Stimulated activated CD4-positive, alpha-beta T cell treated with anti-CD3 and anti-CD28 coated beads, Interleukin-12 subunit alpha, Interleukin-12 subunit beta, amount 100 ng/mL, for 4 hours (primary cell): ENCODE data around the gene PAH.
"Not testable (repeated sequence)": the region's sequence is repeated elsewhere in the genome, so short reads cannot be mapped to it uniquely, and the experiment has no call there.

Experiments used
- DNase-seq: peaks from one replicate; pipeline ENCODE4 v3.0.0-alpha.2; 2020

PAH gene

DNA sequence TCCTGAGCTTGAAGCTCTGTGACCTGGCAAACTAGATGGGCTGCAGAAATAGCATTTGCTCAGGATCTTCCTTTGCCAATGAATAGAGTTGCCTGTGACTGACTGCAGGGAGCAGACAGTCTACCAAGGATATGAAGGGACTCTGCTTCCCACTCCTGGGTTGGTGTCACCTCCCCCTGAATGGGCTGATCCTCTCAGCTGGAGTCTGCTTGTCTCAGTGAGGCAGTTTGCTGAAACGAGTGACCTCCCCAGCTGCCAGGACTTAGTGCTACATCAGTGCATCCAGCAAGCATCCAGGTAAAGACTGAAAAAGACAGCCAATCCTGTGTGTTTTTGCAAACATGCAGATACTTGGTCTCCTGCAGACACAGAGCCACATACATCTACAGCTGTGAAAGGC, 28.5 kb downstream of the PAH start:
- DNase-seq, result no peak

DNA sequence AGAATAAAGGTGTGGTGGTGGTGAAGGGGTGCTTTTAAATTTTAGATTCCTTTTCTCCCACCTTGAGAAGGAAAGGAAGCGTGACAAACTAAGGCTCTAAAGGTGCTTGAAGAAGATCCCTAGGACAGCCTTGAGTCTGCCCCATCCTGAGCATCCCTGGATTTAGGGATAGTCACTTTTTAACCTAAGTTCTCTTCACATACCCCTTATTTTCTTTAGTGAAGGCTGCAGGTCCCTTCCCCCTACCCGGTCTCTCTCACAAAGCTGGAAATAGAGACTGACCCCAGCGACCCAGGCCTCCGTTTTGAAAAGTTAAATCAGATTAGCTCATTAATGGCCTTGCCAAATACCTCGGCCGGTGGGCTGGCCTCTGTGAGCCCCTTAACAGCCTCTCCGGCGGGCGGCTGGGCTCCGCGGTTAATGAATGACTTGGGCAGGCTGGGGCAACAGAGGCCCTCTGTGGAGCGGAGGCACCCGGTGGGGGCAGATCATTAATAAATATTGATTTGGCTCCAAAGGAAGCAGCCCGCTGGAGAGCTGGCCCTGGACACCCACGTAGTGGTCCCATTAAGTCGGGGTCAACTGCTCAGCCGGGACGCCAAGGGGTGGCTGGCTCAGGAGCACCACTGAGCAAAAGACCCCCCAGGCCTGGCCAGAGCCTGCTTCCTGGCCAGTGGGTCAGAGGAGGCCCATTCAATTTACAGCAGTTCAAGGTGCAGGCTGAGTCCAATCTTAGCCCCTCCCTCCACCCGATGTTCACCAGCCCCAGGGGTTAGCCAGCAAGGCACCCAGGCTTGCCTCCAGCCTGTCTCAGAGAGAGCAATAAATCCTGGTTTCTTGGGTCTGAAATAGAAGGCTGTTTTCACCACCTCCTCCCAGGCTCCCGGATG, 31.8 kb downstream of the PAH start:
- DNase-seq, result no peak

DNA sequence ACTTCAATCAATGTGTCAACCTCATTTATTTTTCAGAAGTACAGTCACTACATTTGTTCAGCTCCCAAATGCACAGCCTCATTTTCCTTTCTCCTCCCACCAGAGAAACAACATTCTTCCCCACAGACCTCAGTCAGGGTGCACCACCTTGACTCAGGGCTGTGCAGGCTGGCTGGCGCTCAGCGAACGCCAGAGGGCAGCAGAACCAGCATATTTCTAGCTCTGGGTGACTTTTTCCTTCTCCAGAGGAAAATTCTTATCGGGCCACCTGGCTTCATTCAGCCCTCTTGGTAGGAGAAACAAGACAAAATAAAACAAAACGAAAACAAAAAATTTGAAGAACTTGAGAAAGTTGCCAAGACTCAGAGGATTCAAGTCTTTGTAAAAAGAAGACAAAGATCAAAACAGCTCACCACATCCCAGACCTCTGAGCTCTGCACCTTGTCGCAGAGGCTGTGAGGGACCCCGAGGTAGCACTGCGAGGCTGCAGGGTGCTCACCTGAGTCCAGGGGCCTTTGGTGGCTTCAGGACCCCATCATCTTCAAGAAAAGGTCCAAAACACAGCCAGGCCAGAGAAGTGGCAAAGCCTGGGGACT, 33.7 kb downstream of the PAH start:
- peak; percentile 34 for DNase-seq

DNA sequence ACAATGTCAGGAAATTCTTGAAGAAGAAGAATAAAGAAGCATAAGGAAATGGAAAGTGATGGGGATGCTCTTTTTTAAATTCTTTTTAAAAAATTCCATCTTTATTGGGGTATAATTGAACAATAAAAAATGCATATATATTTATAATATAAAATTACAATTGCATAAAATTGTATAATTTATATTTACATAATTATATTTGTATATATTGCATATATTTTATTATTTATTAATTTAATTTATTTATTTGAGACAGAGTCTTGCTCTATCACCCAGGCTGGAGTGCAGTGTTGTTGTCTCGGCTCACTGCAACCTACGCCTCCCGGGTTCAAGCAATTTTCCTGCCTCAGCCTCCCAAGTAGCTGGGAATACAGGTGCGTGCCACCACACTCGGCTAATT, 36.3 kb downstream of the PAH start:
- DNase-seq, result no peak

DNA sequence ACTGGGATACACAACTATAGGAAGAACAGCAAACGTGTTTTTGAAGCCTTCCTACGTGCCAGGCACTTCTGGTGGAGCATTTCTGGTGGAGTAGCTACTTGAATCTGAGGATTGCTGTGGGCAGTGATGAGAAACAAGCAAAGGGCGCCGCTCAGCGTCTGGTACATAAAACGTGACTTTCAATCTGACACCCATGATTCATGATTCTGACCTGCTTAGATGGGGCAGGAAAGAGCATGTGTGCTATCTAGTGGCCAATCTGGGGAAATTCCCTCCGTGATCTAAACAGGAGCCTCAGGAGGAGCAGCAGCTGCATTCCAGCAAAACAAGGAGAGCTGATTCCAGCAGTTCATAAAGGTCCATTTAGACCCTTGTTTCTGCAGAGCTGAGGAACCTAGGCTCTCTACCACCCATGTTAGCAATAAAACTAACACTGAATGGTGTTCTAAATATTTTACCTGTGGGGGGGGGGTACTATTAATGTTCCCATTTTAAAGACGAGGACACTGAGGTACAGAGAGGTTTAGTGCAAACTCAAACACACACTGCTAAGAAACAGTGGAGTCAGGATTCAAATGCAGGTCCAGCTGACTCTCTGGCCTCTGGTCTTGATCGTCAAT, 37.8 kb downstream of the PAH start:
- no peak for DNase-seq

DNA sequence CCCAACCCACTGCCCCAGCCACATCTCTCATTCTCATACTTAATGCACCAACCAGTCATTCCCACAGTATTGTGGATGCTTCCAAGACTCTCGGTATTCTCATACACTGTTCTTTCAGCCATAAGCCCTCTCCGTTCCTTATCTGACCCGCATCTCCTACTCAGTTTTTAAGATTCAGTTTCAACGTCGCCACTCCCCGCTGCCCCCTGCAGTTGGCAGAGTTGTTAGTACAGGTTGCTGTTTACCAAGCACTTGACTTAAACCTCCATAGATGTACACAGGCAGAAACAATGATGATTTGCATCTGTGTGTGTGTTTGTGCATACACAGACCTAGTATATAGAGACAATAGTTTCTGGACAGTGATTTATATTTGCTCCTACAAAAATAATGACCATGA, 40.2 kb downstream of the PAH start:
- DNase-seq, result no peak

DNA sequence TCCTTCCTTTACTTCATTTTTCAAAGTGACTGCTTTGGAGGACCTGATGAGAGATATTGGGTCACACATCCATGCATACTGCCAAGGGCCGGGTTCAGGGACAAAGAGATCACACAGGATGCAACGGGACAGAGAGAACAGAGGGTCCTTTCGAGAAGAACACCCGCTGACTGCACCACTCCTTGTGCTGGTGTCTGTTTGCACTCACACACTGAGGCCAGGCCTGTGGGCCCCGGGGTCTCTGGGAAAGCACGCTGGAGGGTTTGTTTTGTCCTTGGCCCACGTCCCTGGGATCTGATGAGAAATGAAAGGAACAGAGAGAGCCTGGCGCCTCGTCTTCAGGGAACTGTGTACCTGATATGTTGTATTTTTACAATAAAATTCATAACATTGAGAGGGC, 42.2 kb downstream of the PAH start:
- DNase-seq, result no peak

DNA sequence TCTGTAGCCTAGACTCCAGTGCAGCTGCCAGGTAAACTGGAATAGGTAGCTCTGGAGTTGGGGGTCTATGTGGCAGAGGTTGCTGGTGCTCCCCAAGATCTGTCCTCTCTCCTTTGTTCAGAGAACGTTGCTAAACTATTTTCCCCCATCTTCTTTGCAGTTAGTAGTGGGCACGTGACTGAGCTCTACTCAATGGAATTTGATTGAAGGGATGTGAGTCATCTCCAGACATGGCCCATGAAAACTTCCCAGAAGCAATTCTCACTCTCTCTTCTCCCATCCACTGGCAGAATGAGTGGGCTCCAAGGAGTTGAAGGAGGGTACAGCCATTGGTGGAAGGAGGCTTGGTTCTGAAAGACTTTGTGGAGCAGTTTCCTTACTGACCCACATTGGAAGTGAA, 44.0 kb downstream of the PAH start:
- no peak for DNase-seq

DNA sequence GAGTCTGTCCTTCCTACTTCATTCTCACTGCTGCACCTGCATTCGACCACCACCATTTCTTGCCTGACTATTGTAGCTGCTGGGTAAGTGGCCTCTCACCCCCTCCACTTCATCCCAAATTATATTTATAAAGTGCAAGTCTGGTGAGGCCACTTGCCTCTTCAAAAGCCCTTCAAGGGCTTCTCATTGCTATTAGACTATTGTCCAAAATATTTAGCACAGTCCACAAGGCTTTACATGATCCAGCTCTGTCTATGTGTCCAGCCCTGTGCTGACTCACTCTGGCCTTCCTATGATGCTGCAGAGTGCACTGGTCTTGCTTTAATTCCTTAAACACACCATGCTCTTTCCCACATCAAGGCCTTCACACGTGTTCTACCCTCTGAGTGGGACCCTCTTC, 46.0 kb downstream of the PAH start:
- DNase-seq, result no peak

DNA sequence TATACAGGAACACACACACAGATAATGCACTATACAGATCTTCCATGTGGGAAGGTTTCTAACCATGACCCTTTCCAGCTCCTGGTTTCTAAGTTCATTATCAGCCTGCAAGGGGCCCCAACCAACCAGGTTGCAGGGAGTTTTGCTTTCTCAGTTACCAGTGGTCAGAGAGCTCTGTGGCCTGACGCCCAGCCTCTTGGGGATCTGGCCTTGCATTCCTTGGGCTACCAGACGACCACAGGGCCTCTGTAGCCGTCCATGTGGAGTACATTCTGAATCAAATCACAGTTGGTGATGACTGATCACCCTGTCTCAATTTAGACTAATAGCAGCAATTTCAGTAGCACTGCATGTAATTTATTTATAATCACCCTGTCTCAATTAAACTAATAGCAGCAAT, 47.5 kb downstream of the PAH start:
- no peak for DNase-seq

DNA sequence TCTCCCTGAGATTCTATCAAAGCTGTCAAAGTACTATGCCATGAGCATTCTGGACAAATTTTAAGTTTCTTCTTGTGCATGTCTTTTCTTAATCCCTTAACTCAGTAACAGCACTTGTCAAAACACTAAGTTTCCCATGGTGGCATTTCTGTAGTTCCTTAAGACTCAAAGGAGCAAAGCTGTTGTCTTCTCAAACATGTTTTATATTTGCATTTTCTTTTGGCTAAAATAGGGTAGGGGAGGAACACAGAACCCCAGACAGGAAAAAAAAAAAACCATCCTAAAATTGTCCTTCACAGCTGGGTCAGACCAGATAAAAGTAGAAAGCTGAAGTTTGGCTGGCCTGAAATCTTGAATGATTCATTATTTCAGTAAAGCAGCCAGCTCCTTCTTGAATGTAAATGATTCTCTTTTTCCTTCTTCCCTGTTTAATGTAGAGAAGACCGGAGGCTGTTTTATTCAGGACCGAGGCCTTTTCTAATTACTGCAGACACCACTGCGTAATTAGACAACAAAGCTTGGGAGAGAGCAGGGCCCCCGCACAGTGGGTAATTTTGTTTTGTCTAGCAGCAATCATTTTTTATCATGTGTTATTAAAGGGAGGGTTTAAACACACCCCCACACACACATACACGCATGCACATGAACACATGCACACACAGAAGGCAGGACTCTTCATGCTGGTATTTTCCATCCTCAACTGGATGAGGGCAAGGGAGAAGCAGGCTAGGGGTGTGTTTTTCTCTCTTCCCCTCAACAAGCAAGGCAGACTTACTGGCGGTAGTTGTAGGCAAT, 51.0 kb downstream of the PAH start:
- DNase-seq, result no peak

DNA sequence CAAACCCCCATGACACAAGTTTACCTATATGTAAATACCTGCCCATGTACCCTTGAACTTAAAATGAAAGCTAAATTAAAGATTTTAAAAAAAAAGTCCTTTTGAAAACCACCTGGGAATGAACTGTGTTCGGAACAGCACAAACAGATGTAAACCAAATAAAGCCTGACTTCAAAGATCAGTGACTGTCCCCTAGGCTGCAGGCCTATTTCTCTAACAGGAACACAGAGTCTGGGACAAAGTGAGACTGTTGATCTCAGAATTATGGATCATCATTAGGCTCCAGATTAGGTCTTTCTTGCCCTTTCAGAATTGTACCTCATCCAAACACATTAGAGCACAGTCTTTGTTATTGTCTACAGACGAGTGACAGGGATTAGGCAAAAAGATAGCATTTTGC, 54.6 kb downstream of the PAH start:
- DNase-seq, result no peak

DNA sequence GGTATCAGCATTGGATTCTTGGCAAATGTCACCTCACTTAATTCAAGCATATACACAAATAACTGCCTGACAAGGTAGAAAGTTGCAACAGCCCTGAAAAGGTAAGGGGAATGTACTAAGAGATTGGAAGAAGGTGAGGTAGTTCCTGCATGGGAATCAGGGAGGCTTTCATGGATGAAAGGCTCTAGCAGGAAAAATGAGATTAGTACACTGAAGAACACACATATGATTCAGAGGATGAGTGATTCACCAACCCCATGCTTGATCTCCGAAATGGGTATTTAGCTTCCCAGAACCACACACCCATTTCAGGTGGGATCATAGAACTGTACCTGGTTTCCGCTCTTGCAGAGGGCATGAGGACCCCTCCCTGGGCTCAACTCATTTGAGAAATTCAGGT, 65.8 kb downstream of the PAH start:
- no peak for DNase-seq

DNA sequence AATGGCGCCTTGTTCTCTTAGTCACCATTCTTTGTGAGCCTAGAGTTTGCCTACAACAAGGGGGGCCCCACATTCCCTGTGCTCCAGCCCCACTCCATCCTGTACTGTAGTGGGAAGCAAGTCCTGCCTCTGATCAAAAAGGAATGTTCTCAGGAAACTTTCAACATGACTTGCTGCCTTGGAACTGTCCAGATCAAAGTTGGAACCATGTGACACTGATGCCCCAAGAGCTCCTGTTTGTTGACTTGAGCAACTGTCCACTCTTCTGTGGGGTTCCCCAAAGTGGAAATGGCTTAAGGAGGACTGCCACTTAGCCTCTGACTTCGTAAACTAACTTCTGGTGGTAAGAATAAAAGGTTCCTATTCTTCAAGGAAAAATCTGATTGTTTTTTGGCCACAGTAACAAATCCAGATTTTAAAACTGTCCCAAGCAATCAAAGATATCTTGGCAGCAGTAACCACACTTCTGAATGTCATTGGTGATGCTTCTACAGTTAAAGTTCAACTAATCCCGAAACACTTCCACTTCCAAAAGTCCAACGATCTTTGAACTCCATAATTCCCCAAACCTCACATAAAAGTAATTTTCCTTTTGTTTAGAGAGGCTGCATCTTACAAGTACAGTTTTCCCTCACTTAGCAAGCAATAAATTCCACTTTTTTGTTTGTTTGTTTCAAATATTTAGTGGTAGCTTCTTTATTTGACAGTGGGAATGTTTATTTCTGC, 67.2 kb downstream of the PAH start:
- DNase-seq, result no peak

DNA sequence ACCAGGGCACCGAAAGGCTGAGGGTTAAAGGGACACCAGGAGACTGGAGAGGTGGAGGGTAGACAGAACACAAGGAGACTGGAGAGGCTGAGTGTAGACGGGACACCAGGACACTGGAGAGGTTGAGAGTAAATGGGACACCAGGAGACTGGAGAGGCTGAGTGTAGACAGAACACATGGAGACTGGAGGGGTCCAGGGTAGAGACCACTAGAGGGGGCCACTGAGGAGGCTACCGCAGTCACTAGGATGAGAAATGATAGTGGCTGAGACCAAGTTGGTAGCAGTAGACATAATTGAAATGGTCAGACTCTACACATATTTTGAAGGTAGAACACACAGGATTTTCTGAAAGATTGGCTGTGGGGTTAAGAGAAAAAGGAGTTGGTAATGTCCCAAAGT, 68.2 kb downstream of the PAH start:
- DNase-seq, result no peak

DNA sequence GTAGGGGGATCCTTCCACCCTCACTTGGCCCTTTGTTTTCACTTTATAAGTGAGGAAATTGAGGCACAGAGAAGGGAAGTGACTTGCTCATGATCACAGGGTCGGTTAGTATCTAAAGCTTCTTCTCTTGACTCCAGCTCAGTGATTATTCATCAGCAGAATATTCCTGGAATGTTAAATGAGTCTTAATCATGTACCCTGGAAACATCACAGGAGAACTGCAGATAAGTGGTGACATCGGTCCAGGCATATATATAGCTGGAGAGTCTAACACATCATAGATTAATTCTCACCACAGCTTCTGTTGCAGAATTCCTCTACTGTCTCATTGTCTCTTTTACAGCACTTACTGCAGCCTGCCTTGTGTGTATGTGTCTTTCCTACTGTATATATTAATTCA, 69.9 kb downstream of the PAH start:
- DNase-seq, result no peak

DNA sequence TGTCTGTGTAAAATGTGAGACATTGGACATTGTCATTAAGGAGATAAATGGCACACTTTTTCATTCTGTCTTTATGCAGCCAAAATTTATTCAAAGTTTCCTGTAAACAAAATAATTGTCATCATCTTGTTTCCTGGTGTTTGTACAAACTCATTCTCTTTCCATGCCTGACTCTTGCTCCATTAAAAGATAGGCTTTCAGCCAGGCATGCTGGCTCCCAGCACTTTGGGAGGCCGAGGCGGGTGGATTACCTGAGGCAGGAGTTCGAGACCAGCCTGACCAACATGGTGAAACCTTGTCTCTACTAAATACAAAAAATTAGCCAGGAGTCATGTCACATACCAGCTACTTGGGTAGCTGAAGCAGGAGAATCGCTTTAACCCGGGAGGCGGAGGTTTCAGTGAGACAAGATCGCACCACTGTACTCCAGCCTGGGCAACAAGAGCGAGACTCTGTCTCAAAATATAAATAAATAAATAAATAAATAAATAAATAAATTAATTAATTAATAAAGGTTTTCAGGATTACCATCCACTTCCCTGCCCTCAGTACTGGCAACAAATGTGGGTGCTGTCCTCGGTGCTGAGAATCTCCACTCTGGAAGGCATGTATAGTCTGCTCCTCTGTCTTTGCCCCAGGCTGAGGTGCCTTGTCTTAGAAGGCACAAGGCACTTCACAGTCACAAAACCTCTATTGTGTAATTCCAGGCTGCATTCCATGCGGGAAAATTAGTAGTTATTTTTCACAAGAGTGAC, 83.2 kb downstream of the PAH start:
- no peak for DNase-seq

DNA sequence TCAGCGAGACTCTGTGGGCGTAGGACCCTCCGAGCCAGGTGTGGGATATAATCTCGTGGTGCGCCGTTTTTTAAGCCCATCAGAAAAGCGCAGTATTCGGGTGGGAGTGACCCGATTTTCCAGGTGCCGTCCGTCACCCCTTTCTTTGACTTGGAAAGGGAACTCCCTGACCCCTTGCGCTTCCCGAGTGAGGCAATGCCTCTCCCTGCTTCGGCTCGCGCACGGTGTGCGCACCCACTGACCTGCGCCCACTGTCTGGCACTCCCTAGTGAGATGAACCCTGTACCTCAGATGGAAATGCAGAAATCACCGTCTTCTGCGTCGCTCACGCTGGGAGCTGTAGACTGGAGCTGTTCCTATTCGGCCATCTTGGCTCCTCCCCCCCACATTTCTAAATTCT, 84.2 kb downstream of the PAH start:
- DNase-seq, result not testable (repeated sequence)

DNA sequence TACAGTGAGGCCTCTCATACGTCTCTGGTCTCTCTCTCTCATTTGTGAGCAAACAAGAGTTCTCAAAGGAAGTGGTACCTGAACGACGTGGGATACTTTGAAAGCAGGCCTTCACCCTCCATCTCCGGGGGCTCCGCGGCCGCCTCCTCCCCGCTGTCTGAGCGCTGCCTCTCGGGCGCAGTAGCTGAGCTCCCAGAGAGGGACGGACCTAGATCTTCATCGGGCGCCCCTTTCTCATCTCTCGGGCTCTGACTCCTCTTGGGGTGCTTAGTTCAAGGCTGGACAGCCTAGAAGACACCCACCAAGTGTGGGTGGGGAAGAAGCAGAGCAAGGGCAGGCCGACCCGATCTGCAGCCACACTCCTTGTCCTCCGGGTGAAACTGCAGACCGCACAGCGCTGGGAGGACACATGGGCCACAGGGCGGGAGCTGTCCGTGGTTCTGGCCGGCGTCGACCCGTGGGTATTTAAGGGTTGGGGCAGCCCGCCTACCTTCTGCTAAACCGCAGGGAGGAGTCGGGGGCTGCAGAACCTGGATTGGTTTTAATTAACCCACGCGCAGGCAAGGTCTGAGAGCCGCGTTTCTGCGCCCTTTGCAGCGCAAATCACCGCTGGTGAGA, 92.7 kb downstream of the PAH start:
- DNase-seq, result no peak

DNA sequence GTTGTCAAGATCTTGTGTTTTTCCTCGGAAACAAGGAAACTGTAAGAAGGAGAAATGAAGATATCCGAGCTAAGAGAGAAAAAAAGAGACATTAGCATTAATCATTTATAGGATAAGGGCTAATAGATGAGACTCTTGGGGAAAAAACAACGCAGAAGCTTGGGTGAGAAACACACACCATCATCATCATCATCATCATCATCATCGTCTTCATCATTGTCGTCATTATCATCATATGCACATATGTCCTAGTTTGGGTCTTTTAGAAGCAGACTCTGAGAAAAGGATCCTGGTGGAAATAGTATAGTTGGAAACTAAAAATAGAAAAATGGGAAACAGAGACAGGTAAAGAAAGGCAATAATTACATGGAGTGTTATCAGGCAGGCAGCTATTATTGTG, 95.9 kb downstream of the PAH start:
- no peak for DNase-seq

DNA sequence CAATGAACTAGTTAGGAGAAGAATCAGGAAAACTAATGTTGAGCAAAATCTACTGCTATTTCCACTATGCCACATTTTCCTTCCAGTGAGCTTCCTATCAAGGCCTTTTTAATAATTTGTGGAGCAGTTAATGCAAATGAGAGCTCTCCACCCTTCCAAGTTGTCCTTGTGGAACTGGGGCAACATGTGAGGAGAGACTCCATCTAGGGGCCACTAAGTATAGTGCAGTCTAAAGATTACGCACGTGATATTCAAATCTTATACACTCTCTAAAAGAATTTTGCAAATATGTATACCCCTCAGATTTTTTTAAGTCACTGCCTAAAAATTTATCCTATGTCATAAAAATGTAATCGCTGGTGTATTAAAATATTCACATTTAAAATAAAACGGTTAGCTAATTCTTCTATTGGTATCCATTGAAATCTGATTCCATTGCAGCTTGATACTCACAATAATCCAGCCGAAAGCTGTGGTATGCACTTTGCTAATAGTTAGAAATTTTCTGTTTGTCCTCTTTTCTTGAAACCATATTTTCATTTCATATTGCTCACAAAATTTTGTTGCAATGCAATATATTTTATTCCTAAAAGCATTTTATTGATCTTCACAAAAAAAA, 100.1 kb downstream of the PAH start:
- no peak for DNase-seq
